ENCODE results near the gene FAR2.

The FAR2 gene

DNA sequence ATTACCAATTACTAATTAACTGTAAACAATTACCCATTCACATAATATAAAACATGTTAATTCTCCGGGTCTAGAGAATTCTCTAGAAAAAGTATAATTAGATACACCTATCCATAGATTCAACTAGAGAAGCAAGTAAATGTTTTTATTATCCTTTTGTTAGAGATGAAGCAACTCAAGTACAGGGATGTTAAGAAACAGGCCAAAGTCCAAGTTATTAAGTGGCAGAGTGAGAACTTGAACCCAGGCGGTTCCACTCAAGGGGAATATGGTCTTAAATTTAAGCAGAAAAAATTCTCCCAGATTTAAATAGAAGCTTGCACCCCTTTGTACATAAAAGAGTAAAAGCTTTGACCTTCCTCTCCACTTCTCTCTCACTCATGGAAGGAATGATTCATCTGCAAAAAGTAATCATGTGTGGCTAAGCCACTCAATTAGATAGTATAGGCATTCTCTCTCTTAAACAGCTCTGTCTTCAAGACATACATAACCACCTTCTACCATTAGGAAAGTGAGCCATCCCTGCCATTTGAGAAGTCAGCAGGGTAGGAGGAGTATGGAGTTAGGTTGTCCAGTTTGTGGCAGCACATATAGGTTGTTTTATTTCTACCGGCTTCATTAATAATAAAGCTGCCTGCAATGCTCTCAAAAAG lies 197.8 kb downstream of the FAR2 start:
- DNase-seq (ENCODE audit: low spot score), result no peak
- TF ChIP-seq, protein P1, sequence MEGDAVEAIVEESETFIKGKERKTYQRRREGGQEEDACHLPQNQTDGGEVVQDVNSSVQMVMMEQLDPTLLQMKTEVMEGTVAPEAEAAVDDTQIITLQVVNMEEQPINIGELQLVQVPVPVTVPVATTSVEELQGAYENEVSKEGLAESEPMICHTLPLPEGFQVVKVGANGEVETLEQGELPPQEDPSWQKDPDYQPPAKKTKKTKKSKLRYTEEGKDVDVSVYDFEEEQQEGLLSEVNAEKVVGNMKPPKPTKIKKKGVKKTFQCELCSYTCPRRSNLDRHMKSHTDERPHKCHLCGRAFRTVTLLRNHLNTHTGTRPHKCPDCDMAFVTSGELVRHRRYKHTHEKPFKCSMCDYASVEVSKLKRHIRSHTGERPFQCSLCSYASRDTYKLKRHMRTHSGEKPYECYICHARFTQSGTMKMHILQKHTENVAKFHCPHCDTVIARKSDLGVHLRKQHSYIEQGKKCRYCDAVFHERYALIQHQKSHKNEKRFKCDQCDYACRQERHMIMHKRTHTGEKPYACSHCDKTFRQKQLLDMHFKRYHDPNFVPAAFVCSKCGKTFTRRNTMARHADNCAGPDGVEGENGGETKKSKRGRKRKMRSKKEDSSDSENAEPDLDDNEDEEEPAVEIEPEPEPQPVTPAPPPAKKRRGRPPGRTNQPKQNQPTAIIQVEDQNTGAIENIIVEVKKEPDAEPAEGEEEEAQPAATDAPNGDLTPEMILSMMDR (IDR thresholded peaks at IDR 0.05; ENCODE audit: borderline replicate concordance, control extremely low read depth, extremely low read depth, insufficient read depth, missing control alignments), result no peak
- in situ Hi-C loops (cut with MboI; ENCODE audit: low sequenced_read_pairs, unreplicated experiment), result no loop called here

DNA sequence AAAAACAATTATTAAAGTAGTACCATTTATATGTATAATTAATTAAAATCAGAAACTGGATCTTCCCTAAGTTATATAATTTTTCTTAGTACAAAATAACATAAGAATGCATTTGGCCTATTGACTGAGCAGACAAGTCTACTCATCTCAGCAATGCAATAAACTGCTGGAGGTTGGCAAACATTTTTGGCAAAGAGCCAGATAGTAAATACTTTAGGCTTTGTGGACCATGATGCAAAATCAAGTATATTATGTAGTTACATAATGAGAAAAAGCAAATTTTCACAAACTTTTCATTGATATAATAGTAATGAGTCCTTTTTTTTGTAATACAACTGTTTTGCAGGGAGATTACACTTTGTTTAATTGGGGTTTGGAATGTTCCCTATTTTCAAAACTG lies 201.0 kb downstream of the FAR2 start:
- TF ChIP-seq, protein P1 (IDR thresholded peaks at IDR 0.05; ENCODE audit: borderline replicate concordance, control extremely low read depth, extremely low read depth, insufficient read depth, missing control alignments), result no peak
- no peak for DNase-seq (ENCODE audit: low spot score)
- in situ Hi-C loops (cut with MboI; ENCODE audit: low sequenced_read_pairs, unreplicated experiment), result no loop called here

DNA sequence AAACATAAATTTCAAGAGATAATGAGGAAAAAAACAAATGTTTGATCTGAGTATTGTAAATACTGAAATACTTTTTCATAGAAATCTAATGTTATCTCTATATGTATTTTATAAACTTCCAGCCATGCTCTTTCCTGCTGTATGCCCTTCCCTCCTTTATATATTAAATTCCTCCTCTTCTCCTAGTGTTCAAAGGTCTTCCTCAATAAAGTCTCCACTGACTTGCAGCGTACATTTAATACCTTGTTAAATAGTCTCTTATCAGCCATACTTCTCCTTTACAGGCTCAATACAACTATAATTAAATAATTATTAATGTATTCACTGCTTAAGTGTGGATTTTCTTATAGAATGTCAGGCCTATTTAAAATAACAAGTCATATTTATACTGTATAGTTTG lies 205.9 kb downstream of the FAR2 start:
- DNase-seq (ENCODE audit: low spot score), result no peak
- TF ChIP-seq, protein P1 (IDR thresholded peaks at IDR 0.05; ENCODE audit: borderline replicate concordance, control extremely low read depth, extremely low read depth, insufficient read depth, missing control alignments), result no peak
- in situ Hi-C loops (cut with MboI; ENCODE audit: low sequenced_read_pairs, unreplicated experiment), result no loop called here

DNA sequence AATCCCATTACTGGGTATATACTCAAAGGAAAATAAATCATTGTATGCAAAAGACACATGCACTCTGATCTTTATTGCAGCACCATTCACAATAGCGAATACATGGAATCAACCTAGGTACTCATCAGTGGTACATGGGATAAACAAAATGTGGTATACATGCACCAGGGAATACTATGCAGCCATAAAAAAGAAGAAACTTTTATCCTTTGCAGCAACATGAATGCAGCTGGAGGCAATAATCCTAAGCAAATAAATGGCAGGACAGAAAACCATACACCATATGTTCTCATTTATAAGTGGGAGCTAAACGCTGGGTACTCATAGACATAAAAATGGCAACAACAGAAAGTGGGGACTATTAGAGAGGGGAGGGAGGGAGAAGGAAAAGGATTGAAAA lies 216.0 kb downstream of the FAR2 start:
- in situ Hi-C loops (cut with MboI; ENCODE audit: low sequenced_read_pairs, unreplicated experiment), result no loop called here
- DNase-seq (ENCODE audit: low spot score), result no peak

DNA sequence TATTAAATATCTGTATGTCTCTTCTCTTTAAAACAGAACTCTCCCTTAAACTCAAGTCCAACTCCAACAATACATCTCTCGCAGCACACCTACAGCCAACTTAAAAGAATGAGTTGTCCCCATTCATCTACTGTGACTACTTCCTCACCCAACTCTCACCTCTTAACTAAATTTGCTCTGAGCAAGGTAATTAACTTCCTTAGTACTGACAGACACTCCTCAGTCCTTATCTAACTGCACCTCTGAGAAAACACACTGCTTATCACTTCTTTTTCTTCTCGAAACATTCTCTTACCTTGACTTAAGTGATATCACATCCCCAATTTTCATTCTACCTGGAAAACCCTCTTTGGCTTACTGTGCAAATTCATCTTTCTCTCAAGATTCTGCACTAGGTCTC lies 224.9 kb downstream of the FAR2 start:
- in situ Hi-C loops (cut with MboI; ENCODE audit: low sequenced_read_pairs, unreplicated experiment), result no loop called here
- no peak for DNase-seq (ENCODE audit: low spot score)
- TF ChIP-seq, protein P1 (IDR thresholded peaks at IDR 0.05; ENCODE audit: borderline replicate concordance, control extremely low read depth, extremely low read depth, insufficient read depth, missing control alignments), result no peak

More for the DNA sequence above, 216.0 kb downstream of the FAR2 start:
- TF ChIP-seq, protein P1 (IDR thresholded peaks at IDR 0.05; ENCODE audit: borderline replicate concordance, control extremely low read depth, extremely low read depth, insufficient read depth, missing control alignments), result no peak

DNA sequence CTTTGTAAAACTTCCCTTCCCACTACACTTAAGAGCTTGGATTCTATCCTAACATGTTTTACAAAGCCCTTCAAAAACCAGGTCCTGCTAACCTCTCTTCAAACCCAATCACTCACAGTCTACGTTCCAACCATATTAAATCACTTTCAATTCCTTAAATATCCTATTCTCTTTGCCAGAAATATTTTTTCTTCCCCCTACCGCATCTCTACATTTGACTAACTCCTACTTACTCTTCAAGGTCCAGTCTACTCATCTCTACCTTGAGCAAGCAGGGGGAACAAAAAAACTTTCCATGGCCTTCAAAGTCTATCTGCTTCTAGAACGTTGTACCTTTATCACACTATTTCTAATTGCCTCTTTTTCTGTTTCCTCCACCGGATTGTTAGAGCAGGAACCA lies 225.8 kb downstream of the FAR2 start:
- TF ChIP-seq, protein P1 (IDR thresholded peaks at IDR 0.05; ENCODE audit: borderline replicate concordance, control extremely low read depth, extremely low read depth, insufficient read depth, missing control alignments), result no peak
- in situ Hi-C loops (cut with MboI; ENCODE audit: low sequenced_read_pairs, unreplicated experiment), result no loop called here

More for the DNA sequence above, 225.8 kb downstream of the FAR2 start:
- DNase-seq (ENCODE audit: low spot score), result no peak

Data from GM13976 (cell line).